HuH-7.5 (cell line): ENCODE data around the gene SPOCD1.
"Not testable (repeated sequence)": the region's sequence is repeated elsewhere in the genome, so short reads cannot be mapped to it uniquely, and the experiment has no call there.

ENCODE experiments used
- DNase-seq: peaks from one replicate; pipeline ENCODE4 v3.0.0; 2011; ENCODE audit warnings: low spot score

SPOCD1 gene

GRCh38 chr1:31828926-31829690 is 13.3 kb upstream of the SPOCD1 start:
- DNase-seq, result no peak

- DNase-seq, result no peak
Measured at GRCh38 chr1:31828341-31828740, 12.5 kb upstream of the SPOCD1 start.

- DNase-seq, result no peak
Measured at GRCh38 chr1:31823780-31824179, 8.0 kb upstream of the SPOCD1 start.

GRCh38 chr1:31822766-31823165 is 6.9 kb upstream of the SPOCD1 start:
- no peak for DNase-seq

GRCh38 chr1:31820196-31820595 is 4.4 kb upstream of the SPOCD1 start:
- not testable (repeated sequence) for DNase-seq

GRCh38 chr1:31818206-31818605 is 2.4 kb upstream of the SPOCD1 start:
- no peak for DNase-seq

- not testable (repeated sequence) for DNase-seq
Measured at GRCh38 chr1:31816947-31817346, 1.1 kb upstream of the SPOCD1 start.

- DNase-seq, result not testable (repeated sequence)
Measured at GRCh38 chr1:31816501-31816900, 679 bp upstream of the SPOCD1 start.

GRCh38 chr1:31815307-31815645 is 546 bp downstream of the SPOCD1 start:
- no peak for DNase-seq

GRCh38 chr1:31814631-31815306 is 1.1 kb downstream of the SPOCD1 start:
- no peak for DNase-seq

- DNase-seq, result no peak
Measured at GRCh38 chr1:31814041-31814511, 1.7 kb downstream of the SPOCD1 start.

- no peak for DNase-seq
Measured at GRCh38 chr1:31812158-31812829, 3.5 kb downstream of the SPOCD1 start.

- DNase-seq, result no peak
Measured at GRCh38 chr1:31811605-31812004, 4.2 kb downstream of the SPOCD1 start.

GRCh38 chr1:31809698-31810097 is 6.1 kb downstream of the SPOCD1 start:
- no peak for DNase-seq

GRCh38 chr1:31807273-31808048 is 8.4 kb downstream of the SPOCD1 start:
- no peak for DNase-seq

- DNase-seq, result no peak
Measured at GRCh38 chr1:31805318-31805717, 10.5 kb downstream of the SPOCD1 start.

- DNase-seq, result no peak
Measured at GRCh38 chr1:31804098-31804497, 11.7 kb downstream of the SPOCD1 start.

- DNase-seq, result no peak
Measured at GRCh38 chr1:31803610-31804009, 12.2 kb downstream of the SPOCD1 start.

- no peak for DNase-seq
Measured at GRCh38 chr1:31802190-31803150, 13.4 kb downstream of the SPOCD1 start.

GRCh38 chr1:31801458-31801857 is 14.4 kb downstream of the SPOCD1 start:
- peak; percentile 1 for DNase-seq

GRCh38 chr1:31800674-31800967 is 15.2 kb downstream of the SPOCD1 start:
- DNase-seq, result no peak
